Measurements from ENCODE around the gene PPP1CA. TPM values are rescaled to one million over a fixed set of nuclear protein-coding genes. Genes with fewer than 3 reads are reported as not detected.

Gene PPP1CA
- polyA plus RNA-seq, 2 of the 4 experiments (the other 2 are of a cell fraction) = 174 to 208 TPM

GRCh38 chr11:67354075-67355022, 47.3 kb downstream of the PPP1CA start (continued):
- TF ChIP-seq RAD21 (conservative IDR thresholded peaks at IDR 0.05 in 1 of 2, IDR thresholded peaks at IDR 0.05 in 1 of 2) = 0 out of 5 replicates have a peak, but pooled peaks of 1 of the 2 experiments have one; percentile 15
- peak; percentile 65; the same call in 1 of the 2 replicates for TF ChIP-seq GATA3 (IDR thresholded peaks at IDR 0.05; ENCODE audit: borderline replicate concordance)
- TF ChIP-seq EHMT2 (IDR thresholded peaks at IDR 0.05; ENCODE audit: low read depth) = no peak
- no peak for TF ChIP-seq HDAC2 (IDR thresholded peaks at IDR 0.05)
- 0 out of 2 replicates have a peak, but pooled peaks have one; percentile 6 for TF ChIP-seq FOXS1 (CRISPR knock-in tag; IDR thresholded peaks at IDR 0.05)
- 0 out of 2 replicates have a peak, but pooled peaks have one; percentile 11 for TF ChIP-seq FOSB (CRISPR knock-in tag; IDR thresholded peaks at IDR 0.05)
- no peak for TF ChIP-seq CTCF (IDR thresholded peaks at IDR 0.05)
- TF ChIP-seq EHF (CRISPR knock-in tag; IDR thresholded peaks at IDR 0.05) = peak; percentile 61; the same call in 1 of the 2 replicates
- TF ChIP-seq POLR2AphosphoS2 (conservative IDR thresholded peaks at IDR 0.05; ENCODE audit: low read length) = no peak; the same call in 1 of the 2 replicates
- TF ChIP-seq SREBF2 (IDR thresholded peaks at IDR 0.05) = no peak
- no peak for TF ChIP-seq HOXB13 (CRISPR knock-in tag; IDR thresholded peaks at IDR 0.05; ENCODE audit: low read depth)
- no peak; the same call in 1 of the 2 replicates for TF ChIP-seq REST (IDR thresholded peaks at IDR 0.05)
- TF ChIP-seq MAZ (IDR thresholded peaks at IDR 0.05; ENCODE audit: borderline replicate concordance, low read depth, low read length) = 0 out of 2 replicates have a peak, but pooled peaks have one; percentile 28
- peak; percentile 82 for TF ChIP-seq HOXA7 (CRISPR knock-in tag; IDR thresholded peaks at IDR 0.05)
- TF ChIP-seq CEBPB (IDR thresholded peaks at IDR 0.05) = peak in 1 of 2 experiments; percentile 35; a peak in 3 of 4 replicates
- peak; percentile 43 for TF ChIP-seq RARB (CRISPR knock-in tag; IDR thresholded peaks at IDR 0.05)
- no peak for TF ChIP-seq RNF2 (IDR thresholded peaks at IDR 0.05; ENCODE audit: borderline replicate concordance, low read depth)
- no peak for TF ChIP-seq CBX8 (IDR thresholded peaks at IDR 0.05)
- peak; percentile 60 for TF ChIP-seq JUNB (IDR thresholded peaks at IDR 0.05)
- TF ChIP-seq BHLHE40 (IDR thresholded peaks at IDR 0.05; ENCODE audit: low read depth, low read length) = no peak
- no peak for TF ChIP-seq HES2 (IDR thresholded peaks at IDR 0.05)
- no peak for TF ChIP-seq KDM1A (IDR thresholded peaks at IDR 0.05; ENCODE audit: low read depth)
- peak; percentile 65; the same call in 1 of the 2 replicates for TF ChIP-seq PBX3 (IDR thresholded peaks at IDR 0.05)
- peak; percentile 100 for TF ChIP-seq ZFP36 (IDR thresholded peaks at IDR 0.05; ENCODE audit: borderline replicate concordance, partially characterized antibody)
- TF ChIP-seq ZC3H11A (IDR thresholded peaks at IDR 0.05) = no peak
- no peak for TF ChIP-seq NFE2L2 (conservative IDR thresholded peaks at IDR 0.05; ENCODE audit: low read length)
- no peak for TF ChIP-seq ESRRA (IDR thresholded peaks at IDR 0.05; ENCODE audit: borderline replicate concordance, low read length)
- TF ChIP-seq ELK1 (IDR thresholded peaks at IDR 0.05; ENCODE audit: low read depth, low read length) = no peak
- no peak for TF ChIP-seq HMGXB4 (CRISPR knock-in tag; IDR thresholded peaks at IDR 0.05; ENCODE audit: borderline replicate concordance)
- no peak for TF ChIP-seq ZNF302 (CRISPR knock-in tag; IDR thresholded peaks at IDR 0.05)
